DOHH2 (cell line): ENCODE results near the gene CYP2S1.

Source experiments
- EZH2phosphoT487 ChIP-seq: fragments of 200-600 bp; sonication (generic); IDR thresholded peaks from 2 replicates; pipeline ENCODE4 v1.6.1; 2017; ENCODE audit warnings: borderline replicate concordance, mild to moderate bottlenecking, antibody characterized with exemption, low read length, moderate library complexity, mixed read lengths
- TF ChIP-seq, protein P1 (sequence below): fragments of 200-600 bp; sonication (generic); IDR thresholded peaks from one replicate; pipeline ENCODE4 v1.5.1; 2014; ENCODE audit warnings: antibody characterized with exemption, mild to moderate bottlenecking, low read depth, low read length; ENCODE audit not compliant: poor library complexity, severe bottlenecking

DNA sequence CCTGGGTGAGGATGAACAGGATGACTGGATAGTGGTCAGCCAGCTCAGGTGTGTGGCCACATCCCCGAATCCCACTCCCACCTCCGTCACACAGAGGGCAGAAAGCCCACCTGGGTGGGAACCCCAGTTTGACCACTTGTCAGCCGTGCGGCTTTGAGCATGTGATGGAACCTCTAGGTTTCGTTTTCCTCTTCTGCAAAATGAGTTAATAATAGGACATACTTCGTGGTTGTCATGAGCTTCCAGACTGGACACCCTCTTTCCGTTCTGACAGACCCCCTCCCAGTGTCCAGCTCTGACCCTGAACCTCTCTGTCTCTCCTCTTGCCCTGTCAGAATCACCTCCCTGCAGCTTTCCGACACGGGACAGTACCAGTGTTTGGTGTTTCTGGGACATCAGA lies 27.8 kb downstream of the CYP2S1 start:
- TF ChIP-seq, protein P1, sequence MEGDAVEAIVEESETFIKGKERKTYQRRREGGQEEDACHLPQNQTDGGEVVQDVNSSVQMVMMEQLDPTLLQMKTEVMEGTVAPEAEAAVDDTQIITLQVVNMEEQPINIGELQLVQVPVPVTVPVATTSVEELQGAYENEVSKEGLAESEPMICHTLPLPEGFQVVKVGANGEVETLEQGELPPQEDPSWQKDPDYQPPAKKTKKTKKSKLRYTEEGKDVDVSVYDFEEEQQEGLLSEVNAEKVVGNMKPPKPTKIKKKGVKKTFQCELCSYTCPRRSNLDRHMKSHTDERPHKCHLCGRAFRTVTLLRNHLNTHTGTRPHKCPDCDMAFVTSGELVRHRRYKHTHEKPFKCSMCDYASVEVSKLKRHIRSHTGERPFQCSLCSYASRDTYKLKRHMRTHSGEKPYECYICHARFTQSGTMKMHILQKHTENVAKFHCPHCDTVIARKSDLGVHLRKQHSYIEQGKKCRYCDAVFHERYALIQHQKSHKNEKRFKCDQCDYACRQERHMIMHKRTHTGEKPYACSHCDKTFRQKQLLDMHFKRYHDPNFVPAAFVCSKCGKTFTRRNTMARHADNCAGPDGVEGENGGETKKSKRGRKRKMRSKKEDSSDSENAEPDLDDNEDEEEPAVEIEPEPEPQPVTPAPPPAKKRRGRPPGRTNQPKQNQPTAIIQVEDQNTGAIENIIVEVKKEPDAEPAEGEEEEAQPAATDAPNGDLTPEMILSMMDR: no peak
- TF ChIP-seq EZH2phosphoT487: no peak
